OCI-LY3 (cell line): ENCODE data around the gene GRK1.

Experiments used
- EZH2phosphoT487 ChIP-seq: fragments of 200-600 bp; shearing (Covaris generic); IDR thresholded peaks from 2 replicates; pipeline ENCODE4 v1.6.1; 2018; ENCODE audit warnings: antibody characterized with exemption, mixed run types, low read depth
- TF ChIP-seq, protein P1 (sequence below): fragments of 200-600, 300-600 bp; sonication (generic); IDR thresholded peaks from 2 replicates; pipeline ENCODE4 v1.5.1; 2014; ENCODE audit warnings: antibody characterized with exemption, low read length, low read depth

DNA sequence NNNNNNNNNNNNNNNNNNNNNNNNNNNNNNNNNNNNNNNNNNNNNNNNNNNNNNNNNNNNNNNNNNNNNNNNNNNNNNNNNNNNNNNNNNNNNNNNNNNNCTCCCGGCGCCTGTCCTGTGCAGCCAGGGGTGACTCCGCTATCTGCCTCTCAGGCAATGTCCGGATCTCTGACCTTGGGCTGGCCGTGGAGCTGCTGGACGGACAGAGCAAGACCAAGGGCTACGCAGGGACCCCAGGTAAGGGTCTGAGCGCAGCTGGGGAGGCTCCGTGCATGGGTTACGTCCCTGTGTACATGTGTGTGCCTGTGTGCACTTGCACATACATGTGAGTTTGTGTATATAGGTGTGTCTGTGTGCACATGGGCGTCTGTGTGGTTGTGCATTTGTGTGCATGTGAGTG lies 55.9 kb downstream of the GRK1 start:
- TF ChIP-seq, protein P1, sequence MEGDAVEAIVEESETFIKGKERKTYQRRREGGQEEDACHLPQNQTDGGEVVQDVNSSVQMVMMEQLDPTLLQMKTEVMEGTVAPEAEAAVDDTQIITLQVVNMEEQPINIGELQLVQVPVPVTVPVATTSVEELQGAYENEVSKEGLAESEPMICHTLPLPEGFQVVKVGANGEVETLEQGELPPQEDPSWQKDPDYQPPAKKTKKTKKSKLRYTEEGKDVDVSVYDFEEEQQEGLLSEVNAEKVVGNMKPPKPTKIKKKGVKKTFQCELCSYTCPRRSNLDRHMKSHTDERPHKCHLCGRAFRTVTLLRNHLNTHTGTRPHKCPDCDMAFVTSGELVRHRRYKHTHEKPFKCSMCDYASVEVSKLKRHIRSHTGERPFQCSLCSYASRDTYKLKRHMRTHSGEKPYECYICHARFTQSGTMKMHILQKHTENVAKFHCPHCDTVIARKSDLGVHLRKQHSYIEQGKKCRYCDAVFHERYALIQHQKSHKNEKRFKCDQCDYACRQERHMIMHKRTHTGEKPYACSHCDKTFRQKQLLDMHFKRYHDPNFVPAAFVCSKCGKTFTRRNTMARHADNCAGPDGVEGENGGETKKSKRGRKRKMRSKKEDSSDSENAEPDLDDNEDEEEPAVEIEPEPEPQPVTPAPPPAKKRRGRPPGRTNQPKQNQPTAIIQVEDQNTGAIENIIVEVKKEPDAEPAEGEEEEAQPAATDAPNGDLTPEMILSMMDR, result no peak
- TF ChIP-seq EZH2phosphoT487, result no peak
